H1 (cell line): ENCODE results near the gene COPS6. TPM values are rescaled to one million over a fixed set of nuclear protein-coding genes. Genes with fewer than 3 reads are reported as not detected.
A peak's percentile ranks its signal among the peaks of the same experiment; 100 is the strongest.

Experiments
- CTCF ChIA-PET: fragments of 300-600 bp; sonication (Branson Sonifier 250); formaldehyde crosslinking; loops from one replicate; lab custom pipeline; 2021; ENCODE audit not compliant: partially characterized antibody; lab: Charles Lee
- POLR2A ChIA-PET: fragments of 300-600 bp; sonication (Branson Sonifier 250); formaldehyde crosslinking; loops from one replicate; lab custom pipeline; 2021; ENCODE audit warnings: inconsistent platforms; ENCODE audit not compliant: partially characterized antibody; lab: Charles Lee
- DNase-seq, 2 experiments: peaks; one replicate each; pipeline versions ENCODE4 v3.0.0 to v3.0.0-alpha.2; 2010 to 2022; ENCODE audit warnings: low spot score in 2 of 2, low read depth in 1 of 2, mixed read lengths in 1 of 2
- FAIRE-seq: peaks from 2 replicates; lab custom pipeline; 2011; peaks lifted over from hg19 to GRCh38; lab: Jason Lieb, UNC
- H2AFZ ChIP-seq: 2 replicates; pipeline ENCODE4 v1.8.1; 2012; ENCODE audit warnings: low read length, inconsistent platforms
- H2AK5ac ChIP-seq: 2 replicates; pipeline ENCODE4 v1.6.1; 2013; ENCODE audit warnings: low read depth, low read length
- H2BK120ac ChIP-seq: replicated peaks from 2 replicates; pipeline ENCODE3; 2013; ENCODE audit warnings: low read depth, low read length, inconsistent platforms
- H2BK12ac ChIP-seq: 2 replicates; pipeline ENCODE4 v1.6.1; 2013; ENCODE audit warnings: low read depth, low read length
- H2BK15ac ChIP-seq: 2 replicates; pipeline ENCODE4 v1.6.1; 2013; ENCODE audit warnings: low read length
- H2BK20ac ChIP-seq: 2 replicates; pipeline ENCODE4 v1.6.1; 2013; ENCODE audit warnings: low read length
- H2BK5ac ChIP-seq: 2 replicates; pipeline ENCODE4 v1.6.1; 2013; ENCODE audit warnings: low read depth, low read length
- H3K14ac ChIP-seq: 2 replicates; pipeline ENCODE4 v1.6.1; 2013; ENCODE audit warnings: inconsistent platforms; ENCODE audit not compliant: insufficient read length
- H3K18ac ChIP-seq: 2 replicates; pipeline ENCODE4 v1.6.1; 2013; ENCODE audit warnings: low read length; ENCODE audit errors: extremely low read depth
- H3K23ac ChIP-seq: 2 replicates; pipeline ENCODE4 v1.6.1; 2013; ENCODE audit warnings: inconsistent platforms; ENCODE audit not compliant: insufficient read length
- H3K23me2 ChIP-seq: 2 replicates; pipeline ENCODE4 v1.6.1; 2013; ENCODE audit warnings: low read depth, low read length
- H3K27ac ChIP-seq: 2 replicates; pipeline ENCODE4 v1.6.1; 2011; ENCODE audit warnings: low read depth, low read length, inconsistent platforms
- H3K27me3 ChIP-seq, 4 experiments: replicated peaks in 1 of 4; 1 replicate in 1 of 4; 2 replicates in 3 of 4; pipeline versions ENCODE4 v1.6.1 to v1.8.1; 2011 to 2013; ENCODE audit warnings: low read length in 3 of 4, mild to moderate bottlenecking in 3 of 4, inconsistent platforms in 2 of 4, mixed read lengths in 2 of 4, moderate library complexity in 1 of 4; ENCODE audit not compliant: control insufficient read depth in 3 of 4, insufficient read depth in 3 of 4; ENCODE audit errors: extremely low read depth in 1 of 4
- H3K36me3 ChIP-seq, 4 experiments: 2 replicates each; pipeline versions ENCODE4 v1.6.1 to v1.8.1; 2011 to 2013; ENCODE audit warnings: mild to moderate bottlenecking in 4 of 4, low read length in 3 of 4, moderate library complexity in 2 of 4, control low read depth in 1 of 4, inconsistent platforms in 1 of 4; ENCODE audit not compliant: insufficient read depth in 4 of 4, control insufficient read depth in 2 of 4
- H3K4ac ChIP-seq: replicated peaks from 2 replicates; pipeline ENCODE3; 2013; ENCODE audit warnings: low read length, low read depth, mixed read lengths, inconsistent platforms; ENCODE audit not compliant: insufficient read length
- H3K4me1 ChIP-seq, 4 experiments: replicated peaks in 1 of 4; 1 replicate in 1 of 4; 2 replicates in 3 of 4; pipeline versions ENCODE4 v1.6.1 to v1.8.1; 2011 to 2013; ENCODE audit warnings: low read length in 3 of 4, inconsistent platforms in 2 of 4, mixed read lengths in 1 of 4; ENCODE audit not compliant: insufficient read depth in 4 of 4, control insufficient read depth in 3 of 4
- H3K4me2 ChIP-seq, 2 experiments: 2 replicates each; pipeline versions ENCODE4 v1.6.1 to v1.8.1; 2011 to 2013; ENCODE audit warnings: low read depth in 2 of 2, low read length in 2 of 2, control low read depth in 1 of 2, inconsistent platforms in 1 of 2, mild to moderate bottlenecking in 1 of 2; ENCODE audit not compliant: insufficient read depth in 1 of 2
- H3K4me3 ChIP-seq, 4 experiments: fragments of 200-600, 300-600 bp in 1 of 4; sonication (generic), shearing (Covaris generic), sonication (Bioruptor Twin) in 1 of 4; 2 replicates each; pipeline versions ENCODE4 v1.5.1 to v1.8.1; 2011 to 2016; ENCODE audit warnings: low read length in 4 of 4, low read depth in 3 of 4, control low read depth in 2 of 4, inconsistent platforms in 2 of 4, mild to moderate bottlenecking in 2 of 4, mixed read lengths in 1 of 4, moderate library complexity in 1 of 4; ENCODE audit not compliant: insufficient read depth in 2 of 4; ENCODE audit errors: extremely low read depth in 1 of 4
- H3K56ac ChIP-seq: replicated peaks from 2 replicates; pipeline ENCODE3; 2013; ENCODE audit warnings: low read depth, mild to moderate bottlenecking, mixed read lengths, low read length, inconsistent platforms; ENCODE audit not compliant: insufficient read length
- H3K79me1 ChIP-seq: 2 replicates; pipeline ENCODE4 v1.6.1; 2013; ENCODE audit warnings: low read depth, low read length, control low read depth
- H3K79me2 ChIP-seq, 2 experiments: 2 replicates each; pipeline versions ENCODE4 v1.6.1 to v1.8.1; 2012 to 2013; ENCODE audit warnings: low read length in 2 of 2, mild to moderate bottlenecking in 2 of 2, inconsistent platforms in 1 of 2; ENCODE audit not compliant: insufficient read depth in 2 of 2, control insufficient read depth in 1 of 2
- H3K9ac ChIP-seq, 4 experiments: replicated peaks in 1 of 4; 1 replicate in 1 of 4; 2 replicates in 3 of 4; pipeline versions ENCODE4 v1.6.1 to v1.8.1; 2011 to 2013; ENCODE audit warnings: low read depth in 3 of 4, low read length in 3 of 4, control low read depth in 2 of 4, mild to moderate bottlenecking in 2 of 4, moderate library complexity in 2 of 4, inconsistent platforms in 1 of 4; ENCODE audit errors: extremely low read depth in 1 of 4
- H3K9me3 ChIP-seq, 2 experiments: 2 replicates each; pipeline versions ENCODE4 v1.6.1 to v1.8.1; 2012 to 2013; ENCODE audit warnings: mild to moderate bottlenecking in 2 of 2, moderate library complexity in 2 of 2, control low read depth in 1 of 2, inconsistent platforms in 1 of 2, low read depth in 1 of 2, low read length in 1 of 2, mixed read lengths in 1 of 2; ENCODE audit not compliant: insufficient read depth in 2 of 2
- H4K20me1 ChIP-seq, 2 experiments: replicated peaks in 1 of 2; 2 replicates each; pipeline versions ENCODE3 to v1.8.1; 2011 to 2013; ENCODE audit warnings: inconsistent platforms in 2 of 2, low read length in 2 of 2, mild to moderate bottlenecking in 1 of 2; ENCODE audit not compliant: insufficient read depth in 2 of 2, control insufficient read depth in 1 of 2
- H4K5ac ChIP-seq: 2 replicates; pipeline ENCODE4 v1.6.1; 2013; ENCODE audit warnings: low read length, low read depth, mixed read lengths, inconsistent platforms; ENCODE audit not compliant: insufficient read length
- H4K8ac ChIP-seq: 2 replicates; pipeline ENCODE4 v1.8.0; 2013; ENCODE audit warnings: mild to moderate bottlenecking, moderate library complexity, low read length, inconsistent platforms; ENCODE audit not compliant: insufficient read depth; ENCODE audit errors: extremely low read depth
- H4K91ac ChIP-seq: replicated peaks from 2 replicates; pipeline ENCODE3; 2013; ENCODE audit warnings: low read length, mixed read lengths, inconsistent platforms; ENCODE audit not compliant: insufficient read length
- POLR2A ChIP-seq, 2 experiments: IDR thresholded peaks; 1 replicate in 1 of 2; 2 replicates in 1 of 2; pipeline ENCODE4 v1.6.1; 2011; ENCODE audit warnings: low read depth in 2 of 2, low read length in 2 of 2, mild to moderate bottlenecking in 2 of 2; ENCODE audit errors: control extremely low read depth in 1 of 2
- RBBP5 ChIP-seq: IDR thresholded peaks from 2 replicates; pipeline ENCODE4 v1.7.1; 2012; ENCODE audit warnings: low read depth, mild to moderate bottlenecking, inconsistent platforms, low read length, moderate library complexity, borderline replicate concordance
- WGBS, 2 experiments: shearing (Covaris generic) in 1 of 2; methylation state at CpG; one replicate each; pipeline versions ENCODE4 v1.1.6 to v1.1.7; 2013 to 2015; ENCODE audit warnings: low lambda C conversion rate in 2 of 2, mixed read lengths in 2 of 2, inconsistent platforms in 1 of 2, low coverage in 1 of 2, missing lambda C conversion rate in 1 of 2; ENCODE audit not compliant: insufficient replicate concordance in 2 of 2, insufficient coverage in 1 of 2, insufficient read length in 1 of 2; ENCODE audit errors: extremely low coverage in 1 of 2, missing lambda C conversion rate in 1 of 2; 5-methylcytosine and 5-hydroxymethylcytosine counted together
- polyA plus RNA-seq, 7 experiments: library from polyadenylated mRNA; depleted of rRNA in 3 of 7; stranded (reverse) in 5 of 7; unstranded in 2 of 7; fragments of >200 nt in 5 of 7; fragments of 200-250 nt in 2 of 7; gene quantifications; 1 replicate in 5 of 7; 2 replicates in 1 of 7; 4 replicates in 1 of 7; pipeline versions ENCODE4 v1.2.1 to v1.2.3, GENCODE V29; 2011 to 2013; ENCODE audit warnings: missing spikeins in 2 of 7, mixed read lengths in 2 of 7
- total RNA-seq: library from RNA; stranded (reverse); fragmentation: NEBNext Ultra II Directional; extraction: Animal tissue kit (Norgen Biotek cat#: 25700); gene quantifications from 2 replicates; pipeline ENCODE4 v1.2.1, GENCODE V29; 2021

Gene COPS6
- total and polyA plus RNA-seq, 2 of the 8 experiments (the other 6 are each of a cell fraction or from before 2014, with no cell fraction given) = 127 to 225 TPM

GRCh38 chr7:100124301-100125230 lies 35.8 kb downstream of the COPS6 start:
- H4K91ac ChIP-seq = no peak overlapping the region
- no peaks in the 10 kb centered on the region for H3K36me3 ChIP-seq
- no peak overlapping the region for H3K23ac ChIP-seq
- no peaks in the 10 kb centered on the region; a peak in 1 of 4 replicates for H3K79me2 ChIP-seq
- FAIRE-seq (no peak), DNase-seq (no peak)
- H3K9ac ChIP-seq = no peak overlapping the region
- no peak overlapping the region for H2BK15ac ChIP-seq
- H2BK5ac ChIP-seq = no peak overlapping the region
- no peak overlapping the region for H4K8ac ChIP-seq
- H3K4me3 ChIP-seq = no peak overlapping the region
- H4K5ac ChIP-seq = no peak overlapping the region
- no peak overlapping the region for H3K27ac ChIP-seq
- H3K27me3 ChIP-seq = peaks cover 0 to 11% (median 0%) of the 10 kb centered on the region in 4 experiments; a peak in 2 of 7 replicates
- H2AK5ac ChIP-seq = no peak overlapping the region
- H2BK120ac ChIP-seq = no peak overlapping the region
- no peak overlapping the region for H3K4ac ChIP-seq
- CTCF ChIA-PET = interaction anchor here (0.7 to 5.3 kb wide), 7 partner anchors 8 to 63 kb away, joined by 3 to 24 read pairs (median 4); partner anchors contain the start of genes AP4M1 and MCM7
- no peak overlapping the region for H3K56ac ChIP-seq
- H3K18ac ChIP-seq = no peak overlapping the region
- POLR2A ChIA-PET = interaction anchor here (1.4 to 19.1 kb wide), 9 partner anchors 9 to 57 kb away, joined by 3 to 414 read pairs (median 4); partner anchors contain the start of genes AP4M1 and MCM7
- no peak overlapping the region for H3K4me2 ChIP-seq
- TF ChIP-seq POLR2A (IDR thresholded peaks at IDR 0.05; ENCODE audit: control extremely low read depth in 1 of 2, low read depth in 2 of 2, low read length in 2 of 2) (peak in 1 of 2 experiments; percentile 42; a peak in 1 of 3 replicates), RBBP5 (no peak)
- H3K4me1 ChIP-seq = peaks cover 0 to 13% (median 1%) of the 10 kb centered on the region in 4 experiments; a peak in 4 of 7 replicates
- H2BK20ac ChIP-seq = no peak overlapping the region
- 95% methylated on average over 4 of the region's 4 CpGs; no CpG with 5 or more reads in 1 of the 2 experiments for WGBS, 2 experiments
- no peaks in the 10 kb centered on the region for H3K9me3 ChIP-seq
- H2BK12ac ChIP-seq = no peak overlapping the region
- H4K20me1 ChIP-seq = no peaks in the 10 kb centered on the region
- peaks cover 15% of the 10 kb centered on the region for H3K23me2 ChIP-seq
- H3K14ac ChIP-seq = no peak overlapping the region
- H3K79me1 ChIP-seq = 0 out of 2 replicates have a peak, but pooled peaks cover 2% of the 10 kb centered on the region
- no peak overlapping the region for H2AFZ ChIP-seq
